CD14-positive monocyte (primary cell): Measurements from ENCODE around the gene ARHGAP12. TPM values are rescaled to one million over a fixed set of nuclear protein-coding genes. Genes with fewer than 3 reads are reported as not detected.
A peak's percentile ranks its signal among the peaks of the same experiment; 100 is the strongest.

Source experiments
- DNase-seq, 3 donors: peaks; one replicate each; pipeline ENCODE4 v3.0.0-alpha.2; 2011 to 2022
- H2AFZ ChIP-seq: 2 replicates; pipeline ENCODE4 v1.6.0; 2012; ENCODE audit warnings: mild to moderate bottlenecking, low read depth, low read length, inconsistent platforms; ENCODE audit not compliant: insufficient read depth, poor library complexity, severe bottlenecking
- H3K27ac ChIP-seq, 2 donors: 1 replicate in 1 of 2; 2 replicates in 1 of 2; pipeline ENCODE4 v1.5.1; 2012 to 2013; ENCODE audit warnings: low read length in 2 of 2, control low read depth in 1 of 2, inconsistent platforms in 1 of 2, low read depth in 1 of 2, mild to moderate bottlenecking in 1 of 2
- H3K27me3 ChIP-seq, 2 donors: one replicate each; pipeline versions ENCODE4 v1.6.0 to v1.6.1; 2011 to 2013; ENCODE audit warnings: low read length in 2 of 2; ENCODE audit not compliant: control insufficient read depth in 2 of 2, insufficient read depth in 2 of 2
- H3K36me3 ChIP-seq, 2 donors: replicated peaks in 1 of 2; 1 replicate in 1 of 2; 2 replicates in 1 of 2; pipeline versions ENCODE4 v1.5.1 to v1.6.1; 2012 to 2013; ENCODE audit warnings: low read length in 2 of 2, control low read depth in 1 of 2, inconsistent platforms in 1 of 2, mild to moderate bottlenecking in 1 of 2; ENCODE audit not compliant: insufficient read depth in 2 of 2, control insufficient read depth in 1 of 2
- H3K4me1 ChIP-seq, 2 donors: 1 replicate in 1 of 2; 2 replicates in 1 of 2; pipeline versions ENCODE4 v1.5.1 to v1.6.1; 2012 to 2013; ENCODE audit warnings: low read length in 2 of 2, control low read depth in 1 of 2, inconsistent platforms in 1 of 2, mild to moderate bottlenecking in 1 of 2, moderate library complexity in 1 of 2; ENCODE audit not compliant: insufficient read depth in 2 of 2, control insufficient read depth in 1 of 2
- H3K4me2 ChIP-seq: replicated peaks from 2 replicates; pipeline ENCODE3; 2012; ENCODE audit warnings: low read length, moderate library complexity, mild to moderate bottlenecking; ENCODE audit not compliant: poor library complexity, severe bottlenecking; ENCODE audit errors: extremely low read depth
- H3K4me3 ChIP-seq, 3 experiments: fragments of 200-600 bp in 1 of 3; sonication (generic) in 1 of 3; replicated peaks in 1 of 3; 1 replicate in 2 of 3; 2 replicates in 1 of 3; pipeline ENCODE4 v1.5.1; 2011 to 2013; ENCODE audit warnings: low read length in 3 of 3, mild to moderate bottlenecking in 3 of 3, control low read depth in 2 of 3, low read depth in 2 of 3, inconsistent platforms in 1 of 3, moderate library complexity in 1 of 3
- H3K79me2 ChIP-seq: 2 replicates; pipeline ENCODE4 v1.6.0; 2012; ENCODE audit warnings: mild to moderate bottlenecking, control low read depth, inconsistent platforms, low read length, moderate library complexity; ENCODE audit not compliant: insufficient read depth
- H3K9ac ChIP-seq: 2 replicates; pipeline ENCODE4 v1.6.0; 2017; ENCODE audit warnings: low read length, mild to moderate bottlenecking; ENCODE audit not compliant: insufficient read depth, poor library complexity, severe bottlenecking
- H3K9me3 ChIP-seq, 2 donors: replicated peaks in 1 of 2; 1 replicate in 1 of 2; 2 replicates in 1 of 2; pipeline versions ENCODE4 v1.5.1 to v1.6.1; 2012 to 2013; ENCODE audit warnings: low read length in 2 of 2, control low read depth in 1 of 2; ENCODE audit not compliant: control insufficient read depth in 1 of 2, insufficient read depth in 1 of 2
- H4K20me1 ChIP-seq: 2 replicates; pipeline ENCODE4 v1.6.0; 2012; ENCODE audit warnings: mild to moderate bottlenecking, low read length, control low read depth, moderate library complexity; ENCODE audit not compliant: insufficient read depth
- H3K27ac Mint-ChIP-seq, 7 donors: one replicate each; pipeline ENCODE4 v1.8.0; 2020; ENCODE audit warnings: mild to moderate bottlenecking in 7 of 7, mixed read lengths in 7 of 7, moderate library complexity in 6 of 7, inconsistent platforms in 2 of 7
- H3K27me3 Mint-ChIP-seq, 3 donors: one replicate each; pipeline ENCODE4 v1.8.0; 2021 to 2022; ENCODE audit warnings: low read depth in 3 of 3, mild to moderate bottlenecking in 3 of 3, mixed read lengths in 3 of 3, moderate library complexity in 3 of 3, inconsistent platforms in 1 of 3
- H3K36me3 Mint-ChIP-seq, 2 donors: one replicate each; pipeline ENCODE4 v1.8.0; 2020; ENCODE audit warnings: mixed read lengths in 2 of 2, inconsistent platforms in 1 of 2, mild to moderate bottlenecking in 1 of 2
- H3K4me1 Mint-ChIP-seq: one replicate; pipeline ENCODE4 v1.8.0; 2020; ENCODE audit warnings: mild to moderate bottlenecking, mixed read lengths
- H3K4me3 Mint-ChIP-seq, 2 donors: one replicate each; pipeline ENCODE4 v1.8.0; 2020; ENCODE audit warnings: mild to moderate bottlenecking in 2 of 2, mixed read lengths in 2 of 2, moderate library complexity in 1 of 2
- H3K9me3 Mint-ChIP-seq, 7 donors: one replicate each; pipeline ENCODE4 v1.8.0; 2020 to 2022; ENCODE audit warnings: mixed read lengths in 7 of 7, mild to moderate bottlenecking in 6 of 7, moderate library complexity in 6 of 7, inconsistent platforms in 2 of 7
- CTCF ChIP-seq: fragments of 200-600 bp; IDR thresholded peaks from one replicate; pipeline ENCODE4 v1.8.0; 2022; ENCODE audit warnings: antibody characterized with exemption, mild to moderate bottlenecking
- WGBS: methylation state at CpG from one replicate; pipeline ENCODE4 v1.1.5; 2013; ENCODE audit warnings: missing lambda C conversion rate; ENCODE audit not compliant: insufficient coverage; 5-methylcytosine and 5-hydroxymethylcytosine counted together
- intact Hi-C, 2 donors: fragments of 100-400 bp; cut with micrococcal nuclease; formaldehyde crosslinking; loops; one replicate each; pipeline versions ENCODE4 v1.15.0 to v1.15.1; 2023
- polyA plus RNA-seq, 3 donors: library from polyadenylated mRNA; depleted of rRNA in 1 of 3; unstranded in 2 of 3; stranded (reverse) in 1 of 3; fragments of 300-500 nt in 2 of 3; fragments of >200 nt in 1 of 3; fragmentation: Illumina TruSeq in 2 of 3; gene quantifications; 1 replicate in 2 of 3; 2 replicates in 1 of 3; pipeline ENCODE4 v1.2.3, GENCODE V29; 2012 to 2021

ARHGAP12 gene
- polyA plus RNA-seq, 3 donors: 3.2 to 15.5 (median 4.7) TPM

DNA sequence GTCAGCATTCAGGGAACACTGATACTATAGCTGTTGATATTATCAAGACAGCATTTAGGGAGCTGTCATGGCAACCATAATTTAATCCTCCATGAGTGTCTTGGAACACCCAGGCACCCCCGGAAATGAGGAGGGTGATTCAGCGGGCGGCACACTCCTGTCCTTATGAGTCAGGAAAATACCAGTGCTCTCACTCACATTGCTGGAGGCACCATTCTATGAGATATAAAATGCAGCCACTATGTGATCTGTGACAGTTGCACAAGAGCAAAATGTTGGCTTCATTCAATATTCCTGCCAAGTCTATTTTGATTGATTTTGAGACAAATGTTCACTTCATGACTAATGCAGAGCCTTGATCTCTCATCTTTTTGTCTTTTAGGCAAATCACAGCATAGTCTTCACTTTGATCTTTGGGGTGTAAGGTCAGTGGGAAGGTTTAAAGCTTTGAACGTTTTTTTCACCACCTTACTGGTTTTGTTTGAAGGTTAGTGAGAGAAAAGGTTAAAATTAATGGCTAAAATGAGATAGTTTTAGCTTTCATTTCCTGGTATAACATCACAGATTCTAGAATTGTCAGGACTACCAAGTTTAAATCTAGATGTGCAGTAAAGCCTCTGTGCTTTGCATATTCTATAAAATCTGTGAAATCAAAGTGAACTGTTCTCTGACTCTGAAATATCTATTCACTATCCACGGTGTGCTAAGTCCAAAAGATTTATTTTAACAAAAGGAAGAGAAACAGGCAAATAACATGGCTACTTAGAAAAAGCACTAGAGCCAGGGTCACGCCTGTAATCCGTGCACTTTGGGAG is 12.4 kb upstream of the ARHGAP12 start:
- H2AFZ ChIP-seq: no peak overlapping the region
- H3K27ac Mint-ChIP-seq: peak overlapping the region in 1 of 7 donors; percentile 26
- intact Hi-C loops: no loop called here

More for the DNA sequence above, 12.4 kb upstream of the ARHGAP12 start:
- H3K27ac ChIP-seq: no peak overlapping the region
- H3K36me3 ChIP-seq: no peaks in the 10 kb centered on the region
- no peak for TF ChIP-seq CTCF
- H3K4me3 ChIP-seq: no peak overlapping the region
- Mint-ChIP-seq H3K4me1 (peaks cover 13% of the 10 kb centered on the region), H3K4me3 (no peak overlapping the region), H3K9me3 (no peaks in the 10 kb centered on the region), H3K36me3 (no peaks in the 10 kb centered on the region), H3K27me3 (peaks cover 0 to 5% (median 0%) of the 10 kb centered on the region in 3 donors)
- H3K27me3 ChIP-seq: no peaks in the 10 kb centered on the region
- no peaks in the 10 kb centered on the region for H3K79me2 ChIP-seq
- H3K9me3 ChIP-seq: no peaks in the 10 kb centered on the region
- H4K20me1 ChIP-seq: no peaks in the 10 kb centered on the region
- DNase-seq: no peak
- H3K4me2 ChIP-seq: no peak overlapping the region
- peaks cover 5 to 18% of the 10 kb centered on the region in 2 donors for H3K4me1 ChIP-seq
- WGBS: 100% methylated on average over 3 of the region's 7 CpGs
- no peak overlapping the region for H3K9ac ChIP-seq
